ENCODE data around the gene EPO. TPM values are rescaled to one million over a fixed set of nuclear protein-coding genes. Genes with fewer than 3 reads are reported as not detected.
"Not testable (repeated sequence)": the region's sequence is repeated elsewhere in the genome, so short reads cannot be mapped to it uniquely, and the experiment has no call there.

Gene EPO
- total RNA-seq, 1 experiment from 2014 or later: 0.44 TPM

DNA sequence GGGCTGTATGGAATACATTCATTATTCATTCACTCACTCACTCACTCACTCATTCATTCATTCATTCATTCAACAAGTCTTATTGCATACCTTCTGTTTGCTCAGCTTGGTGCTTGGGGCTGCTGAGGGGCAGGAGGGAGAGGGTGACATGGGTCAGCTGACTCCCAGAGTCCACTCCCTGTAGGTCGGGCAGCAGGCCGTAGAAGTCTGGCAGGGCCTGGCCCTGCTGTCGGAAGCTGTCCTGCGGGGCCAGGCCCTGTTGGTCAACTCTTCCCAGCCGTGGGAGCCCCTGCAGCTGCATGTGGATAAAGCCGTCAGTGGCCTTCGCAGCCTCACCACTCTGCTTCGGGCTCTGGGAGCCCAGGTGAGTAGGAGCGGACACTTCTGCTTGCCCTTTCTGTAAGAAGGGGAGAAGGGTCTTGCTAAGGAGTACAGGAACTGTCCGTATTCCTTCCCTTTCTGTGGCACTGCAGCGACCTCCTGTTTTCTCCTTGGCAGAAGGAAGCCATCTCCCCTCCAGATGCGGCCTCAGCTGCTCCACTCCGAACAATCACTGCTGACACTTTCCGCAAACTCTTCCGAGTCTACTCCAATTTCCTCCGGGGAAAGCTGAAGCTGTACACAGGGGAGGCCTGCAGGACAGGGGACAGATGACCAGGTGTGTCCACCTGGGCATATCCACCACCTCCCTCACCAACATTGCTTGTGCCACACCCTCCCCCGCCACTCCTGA lies 2.4 kb downstream of the EPO start:
- no TSS peak for BruUV-seq (replicated peaks)
- Histone ChIP-seq H3K4me2 (no peak overlapping the region), H4K20me1 (ENCODE audit: insufficient read depth) (no peaks in the 10 kb centered on the region), H3K79me2 (ENCODE audit: low read depth) (no peaks in the 10 kb centered on the region), H3F3A (ENCODE audit: insufficient read depth, low read depth) (peaks cover 18% of the 10 kb centered on the region; the same call in 1 of the 2 replicates), H3K27ac (no peak overlapping the region), H3K27me3 (ENCODE audit: insufficient read depth, low read depth) (no peaks in the 10 kb centered on the region), H3K4me3 (no peak overlapping the region), H2AFZ (no peak overlapping the region), H3K9me3 (ENCODE audit: insufficient read depth, low read depth) (no peaks in the 10 kb centered on the region), H3K36me3 (ENCODE audit: low read depth) (no peaks in the 10 kb centered on the region), H3K9me2 (ENCODE audit: insufficient read depth) (no peaks in the 10 kb centered on the region), H3K4me1 (replicated peaks; ENCODE audit: insufficient read depth) (peaks cover 29% of the 10 kb centered on the region)
- CTCF ChIA-PET: no interaction called here
- TF ChIP-seq EZH2 (IDR thresholded peaks at IDR 0.05; ENCODE audit: low read depth): no peak
- TF ChIP-seq, protein P1, sequence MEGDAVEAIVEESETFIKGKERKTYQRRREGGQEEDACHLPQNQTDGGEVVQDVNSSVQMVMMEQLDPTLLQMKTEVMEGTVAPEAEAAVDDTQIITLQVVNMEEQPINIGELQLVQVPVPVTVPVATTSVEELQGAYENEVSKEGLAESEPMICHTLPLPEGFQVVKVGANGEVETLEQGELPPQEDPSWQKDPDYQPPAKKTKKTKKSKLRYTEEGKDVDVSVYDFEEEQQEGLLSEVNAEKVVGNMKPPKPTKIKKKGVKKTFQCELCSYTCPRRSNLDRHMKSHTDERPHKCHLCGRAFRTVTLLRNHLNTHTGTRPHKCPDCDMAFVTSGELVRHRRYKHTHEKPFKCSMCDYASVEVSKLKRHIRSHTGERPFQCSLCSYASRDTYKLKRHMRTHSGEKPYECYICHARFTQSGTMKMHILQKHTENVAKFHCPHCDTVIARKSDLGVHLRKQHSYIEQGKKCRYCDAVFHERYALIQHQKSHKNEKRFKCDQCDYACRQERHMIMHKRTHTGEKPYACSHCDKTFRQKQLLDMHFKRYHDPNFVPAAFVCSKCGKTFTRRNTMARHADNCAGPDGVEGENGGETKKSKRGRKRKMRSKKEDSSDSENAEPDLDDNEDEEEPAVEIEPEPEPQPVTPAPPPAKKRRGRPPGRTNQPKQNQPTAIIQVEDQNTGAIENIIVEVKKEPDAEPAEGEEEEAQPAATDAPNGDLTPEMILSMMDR (conservative IDR thresholded peaks at IDR 0.05): no peak
- no peak for DNase-seq
- POLR2A ChIA-PET (ENCODE audit: unreplicated experiment): interaction anchor here (0.7 kb wide), 1 partner anchor 152 kb away, joined by 7 read pairs; the partner anchor contains the start of gene SRRT
- intact Hi-C loops (cut with micrococcal nuclease; ENCODE audit: unreplicated experiment): no loop called here

DNA sequence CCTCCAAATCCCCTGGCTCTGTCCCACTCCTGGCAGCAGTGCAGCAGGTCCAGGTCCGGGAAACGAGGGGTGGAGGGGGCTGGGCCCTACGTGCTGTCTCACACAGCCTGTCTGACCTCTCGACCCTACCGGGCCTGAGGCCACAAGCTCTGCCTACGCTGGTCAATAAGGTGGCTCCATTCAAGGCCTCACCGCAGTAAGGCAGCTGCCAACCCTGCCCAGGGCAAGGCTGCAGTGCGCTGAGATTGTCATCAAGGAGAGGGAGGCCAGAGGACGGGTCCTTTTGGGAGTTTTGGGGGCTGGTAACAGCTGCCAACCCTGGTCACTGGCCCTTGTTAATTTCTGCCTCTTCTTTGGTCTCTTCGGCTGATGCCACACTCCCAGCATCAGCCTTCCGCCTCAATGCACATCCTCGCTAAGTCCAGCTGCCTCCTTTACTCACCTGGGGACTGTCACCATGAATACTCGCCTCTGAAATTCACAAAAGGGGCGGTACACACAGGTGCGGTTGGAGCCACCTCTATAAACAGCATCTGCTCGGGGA lies 3.5 kb downstream of the EPO start:
- H3F3A ChIP-seq (ENCODE audit: insufficient read depth, low read depth): peaks cover 18% of the 10 kb centered on the region; the same call in 1 of the 2 replicates
- H3K79me2 ChIP-seq (ENCODE audit: low read depth): no peaks in the 10 kb centered on the region
- intact Hi-C loops (cut with micrococcal nuclease; ENCODE audit: unreplicated experiment): no loop called here
- no peak for DNase-seq
- no peaks in the 10 kb centered on the region for H3K36me3 ChIP-seq (ENCODE audit: low read depth)
- TF ChIP-seq, protein P1 (conservative IDR thresholded peaks at IDR 0.05): no peak
- no peak for TF ChIP-seq EZH2 (IDR thresholded peaks at IDR 0.05; ENCODE audit: low read depth)
- no peaks in the 10 kb centered on the region for H4K20me1 ChIP-seq (ENCODE audit: insufficient read depth)
- no peaks in the 10 kb centered on the region for H3K9me3 ChIP-seq (ENCODE audit: insufficient read depth, low read depth)
- H3K27me3 ChIP-seq (ENCODE audit: insufficient read depth, low read depth): no peaks in the 10 kb centered on the region
- no TSS peak for BruUV-seq (replicated peaks)
- H3K4me3 ChIP-seq: no peak overlapping the region
- ChIA-PET POLR2A (ENCODE audit: unreplicated experiment) (no interaction called here), CTCF (interaction anchor here (0.5 kb wide), 1 partner anchor 64 kb away, joined by 3 read pairs; no protein-coding TSS in a partner anchor)
- H3K27ac ChIP-seq: no peak overlapping the region
- H2AFZ ChIP-seq: no peak overlapping the region
- H3K4me2 ChIP-seq: no peak overlapping the region
- peaks cover 28% of the 10 kb centered on the region for H3K4me1 ChIP-seq (replicated peaks; ENCODE audit: insufficient read depth)
- no peaks in the 10 kb centered on the region for H3K9me2 ChIP-seq (ENCODE audit: insufficient read depth)

DNA sequence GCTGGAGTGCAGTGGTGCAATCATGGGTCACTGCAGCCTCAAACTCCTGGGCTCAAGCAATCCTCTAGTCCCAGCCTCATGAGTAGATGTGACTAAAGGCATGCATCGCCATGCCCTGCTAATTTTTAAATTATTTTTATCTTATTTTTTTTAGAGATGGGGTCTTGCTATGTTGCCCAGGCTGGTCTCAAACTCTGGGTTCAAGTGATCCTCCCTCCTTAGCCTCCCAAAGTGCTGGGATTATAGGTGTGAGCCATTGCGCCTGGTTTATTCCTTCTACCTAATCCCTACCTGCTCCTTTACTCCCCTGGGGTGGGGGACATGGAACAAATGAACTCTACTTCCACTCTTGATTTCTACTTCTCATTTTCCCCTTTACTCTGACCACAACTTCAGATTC lies 4.1 kb downstream of the EPO start:
- POLR2A ChIA-PET (ENCODE audit: unreplicated experiment); H3K27ac ChIP-seq; H3K4me3 ChIP-seq; H2AFZ ChIP-seq; H3K9me2 ChIP-seq (ENCODE audit: insufficient read depth); H3K79me2 ChIP-seq (ENCODE audit: low read depth); H3K27me3 ChIP-seq (ENCODE audit: insufficient read depth, low read depth); BruUV-seq (replicated peaks); H4K20me1 ChIP-seq (ENCODE audit: insufficient read depth); DNase-seq; H3K36me3 ChIP-seq (ENCODE audit: low read depth); intact Hi-C loops (cut with micrococcal nuclease; ENCODE audit: unreplicated experiment); H3K9me3 ChIP-seq (ENCODE audit: insufficient read depth, low read depth): not testable (repeated sequence)
- CTCF ChIA-PET: interaction anchor here (1.2 to 2.4 kb wide), 2 partner anchors 19 to 136 kb away, joined by 3 to 25 read pairs; partner anchors contain the start of gene POP7
- Histone ChIP-seq H3K4me1 (replicated peaks; ENCODE audit: insufficient read depth) (peaks cover 25% of the 10 kb centered on the region), H3K4me2 (0 out of 2 replicates have a peak overlapping the region, but pooled peaks have one; percentile 70), H3F3A (ENCODE audit: insufficient read depth, low read depth) (peaks cover 17% of the 10 kb centered on the region; the same call in 1 of the 2 replicates)
